GM23338 (cell line): Measurements from ENCODE around the gene OR10C1. TPM values are rescaled to one million over a fixed set of nuclear protein-coding genes. Genes with fewer than 3 reads are reported as not detected.

ENCODE experiments used
- ATAC-seq: fragments of 200-7000 bp; cut with Tn5 transposase; 3 replicates; pipeline ENCODE4 v1.9.1; 2020
- DNase-seq: peaks from one replicate; pipeline ENCODE4 v3.0.0-alpha.2; 2015; ENCODE audit warnings: low spot score
- H2AFZ ChIP-seq: fragments of 200-600 bp; sonication (generic); 2 replicates; pipeline ENCODE4 v1.8.0; 2016; ENCODE audit warnings: antibody characterized with exemption, mild to moderate bottlenecking, moderate library complexity
- H3F3A ChIP-seq: fragments of 200-600 bp; sonication (generic); replicated peaks from 2 replicates; pipeline ENCODE4 v1.8.0; 2017; ENCODE audit warnings: antibody characterized with exemption, mixed run types, low read depth
- H3K27ac ChIP-seq: fragments of 200-600 bp; sonication (generic); 2 replicates; pipeline ENCODE4 v1.6.1; 2016; ENCODE audit warnings: low read depth
- H3K27me3 ChIP-seq: fragments of 200-600 bp; sonication (generic); 2 replicates; pipeline ENCODE4 v1.8.0; 2016; ENCODE audit warnings: mild to moderate bottlenecking, mixed run types, moderate library complexity; ENCODE audit not compliant: insufficient read depth
- H3K36me3 ChIP-seq: fragments of 200-600 bp; sonication (generic); 2 replicates; pipeline ENCODE4 v1.8.0; 2016; ENCODE audit warnings: mild to moderate bottlenecking; ENCODE audit not compliant: insufficient read depth
- H3K4me1 ChIP-seq: fragments of 200-600 bp; sonication (generic); 2 replicates; pipeline ENCODE4 v1.8.0; 2016; ENCODE audit warnings: mild to moderate bottlenecking, moderate library complexity; ENCODE audit not compliant: insufficient read depth
- H3K4me2 ChIP-seq: fragments of 200-600 bp; sonication (generic); 2 replicates; pipeline ENCODE4 v1.7.1; 2017; ENCODE audit warnings: mixed run types
- H3K4me3 ChIP-seq: fragments of 200-600 bp; sonication (generic); 2 replicates; pipeline ENCODE4 v1.6.1; 2016; ENCODE audit warnings: mixed run types
- H3K79me2 ChIP-seq: fragments of 200-600 bp; sonication (generic); replicated peaks from 2 replicates; pipeline ENCODE4 v1.8.0; 2017; ENCODE audit warnings: mild to moderate bottlenecking; ENCODE audit not compliant: insufficient read depth
- H3K9me2 ChIP-seq: fragments of 200-600 bp; sonication (generic); 2 replicates; pipeline ENCODE4 v1.8.0; 2017; ENCODE audit not compliant: insufficient read depth
- H4K20me1 ChIP-seq: fragments of 200-600 bp; sonication (generic); replicated peaks from 2 replicates; pipeline ENCODE4 v1.8.0; 2017; ENCODE audit warnings: mild to moderate bottlenecking; ENCODE audit not compliant: insufficient read depth
- H3K27ac Mint-ChIP-seq: 2 replicates; pipeline ENCODE4 v1.8.0; 2020; ENCODE audit warnings: inconsistent platforms, mild to moderate bottlenecking, moderate library complexity, mixed read lengths
- H3K27me3 Mint-ChIP-seq: 3 replicates; pipeline ENCODE4 v1.8.0; 2022; ENCODE audit warnings: low read depth, mild to moderate bottlenecking, moderate library complexity, mixed read lengths, inconsistent platforms; ENCODE audit not compliant: insufficient read depth, poor library complexity
- H3K36me3 Mint-ChIP-seq: 3 replicates; pipeline ENCODE4 v1.8.0; 2021; ENCODE audit warnings: low read depth, mild to moderate bottlenecking, inconsistent platforms, moderate library complexity, mixed read lengths
- H3K4me1 Mint-ChIP-seq: 3 replicates; pipeline ENCODE4 v1.8.0; 2020; ENCODE audit warnings: mild to moderate bottlenecking, inconsistent platforms, mixed read lengths
- H3K4me3 Mint-ChIP-seq: 3 replicates; pipeline ENCODE4 v1.8.0; 2021; ENCODE audit warnings: moderate library complexity, mild to moderate bottlenecking, inconsistent platforms, mixed read lengths
- H3K9me3 Mint-ChIP-seq: 3 replicates; pipeline ENCODE4 v1.8.0; 2020; ENCODE audit warnings: moderate library complexity, mild to moderate bottlenecking, inconsistent platforms, mixed read lengths
- CREB1 ChIP-seq: fragments of 250-450 bp; sonication (Bioruptor Pico); IDR thresholded peaks from 2 replicates; pipeline ENCODE4 v1.5.0; 2020; ENCODE audit warnings: low read depth, mild to moderate bottlenecking, moderate library complexity
- CTCF ChIP-seq, 2 experiments: fragments of 200-600 bp in 1 of 2; sonication (generic) in 1 of 2; conservative IDR thresholded peaks; 2 replicates each; pipeline versions ENCODE4 v1.5.1 to v1.6.1; 2016 to 2017; ENCODE audit warnings: antibody characterized with exemption in 2 of 2, low read depth in 2 of 2, mild to moderate bottlenecking in 2 of 2, moderate library complexity in 1 of 2
- ETS1 ChIP-seq: IDR thresholded peaks from 2 replicates; pipeline ENCODE4 v1.6.1; 2016; ENCODE audit warnings: antibody characterized with exemption
- EZH2 ChIP-seq: fragments of 200-600 bp; sonication (generic); IDR thresholded peaks from one replicate; pipeline ENCODE4 v1.8.0; 2017; ENCODE audit warnings: antibody characterized with exemption, mild to moderate bottlenecking, low read depth; ENCODE audit not compliant: unreplicated experiment
- EZH2phosphoT487 ChIP-seq: fragments of 200-600 bp; sonication (generic); IDR thresholded peaks from one replicate; pipeline ENCODE4 v1.8.1; 2018; ENCODE audit warnings: antibody characterized with exemption; ENCODE audit not compliant: unreplicated experiment
- JUNB ChIP-seq: IDR thresholded peaks from one replicate; pipeline ENCODE4 v1.6.1; 2016; ENCODE audit warnings: antibody characterized with exemption; ENCODE audit not compliant: unreplicated experiment
- NANOG ChIP-seq: IDR thresholded peaks from 2 replicates; pipeline ENCODE4 v1.6.1; 2016; ENCODE audit warnings: antibody characterized with exemption, borderline replicate concordance
- POLR2AphosphoS5 ChIP-seq: IDR thresholded peaks from 2 replicates; pipeline ENCODE4 v1.6.1; 2016; ENCODE audit warnings: antibody characterized with exemption, low read depth
- STAT1 ChIP-seq: IDR thresholded peaks from one replicate; pipeline ENCODE4 v1.6.1; 2016; ENCODE audit warnings: antibody characterized with exemption; ENCODE audit not compliant: unreplicated experiment
- ZNF114 ChIP-seq: fragments of 250-450 bp; sonication (Bioruptor Pico); IDR thresholded peaks from 2 replicates; pipeline ENCODE4 v1.5.0; 2020; ENCODE audit warnings: mild to moderate bottlenecking, moderate library complexity
- ZNF331 ChIP-seq: fragments of 250-450 bp; sonication (Bioruptor Pico); IDR thresholded peaks from 2 replicates; pipeline ENCODE4 v1.5.0; 2020; ENCODE audit warnings: low read depth, mild to moderate bottlenecking, moderate library complexity
- polyA plus RNA-seq: library from polyadenylated mRNA; unstranded; fragments of >200 nt; fragmentation: Nextera tagmentation; extraction: Ambion mirVana; gene quantifications from 2 replicates; pipeline ENCODE4 v1.2.1, GENCODE V29; 2016
- total RNA-seq: library from RNA; depleted of rRNA; stranded (reverse); fragments of >200 nt; shearing (Covaris generic); gene quantifications from 2 replicates; pipeline ENCODE4 v1.2.3, GENCODE V29; 2014
- TF ChIP-seq, protein P1 (sequence below): fragments of 250-450 bp; sonication (Bioruptor Pico); IDR thresholded peaks from 2 replicates; pipeline ENCODE4 v1.5.0; 2020; ENCODE audit warnings: mild to moderate bottlenecking, moderate library complexity
- TF ChIP-seq, protein P2 (sequence below): IDR thresholded peaks from one replicate; pipeline ENCODE4 v1.6.1; 2018; ENCODE audit warnings: antibody characterized with exemption; ENCODE audit not compliant: unreplicated experiment

OR10C1 gene
- total and polyA plus RNA-seq, 2 experiments from 2014 or later: not detected

GRCh38 chr6:29424575-29424974, 14.5 kb upstream of the OR10C1 start:
- Histone ChIP-seq H2AFZ (no peak overlapping the region), H3K27me3 (no peaks in the 10 kb centered on the region), H4K20me1 (no peaks in the 10 kb centered on the region), H3K27ac (no peak overlapping the region), H3K36me3 (no peaks in the 10 kb centered on the region), H3K9me2 (no peaks in the 10 kb centered on the region), H3K4me1 (peaks cover 3% of the 10 kb centered on the region; the same call in 1 of the 2 replicates), H3K4me3 (no peak overlapping the region), H3K4me2 (no peak overlapping the region), H3K79me2 (no peaks in the 10 kb centered on the region), H3F3A (no peaks in the 10 kb centered on the region)
- Mint-ChIP-seq H3K4me1 (peaks cover 16% of the 10 kb centered on the region; the same call in 2 of the 3 replicates), H3K9me3 (no peaks in the 10 kb centered on the region), H3K27ac (no peak overlapping the region; the same call in 1 of the 2 replicates), H3K27me3 (peaks cover 2% of the 10 kb centered on the region), H3K4me3 (no peak overlapping the region), H3K36me3 (no peaks in the 10 kb centered on the region)
- no peak for ATAC-seq
- no peak for DNase-seq
- TF ChIP-seq EZH2phosphoT487 (no peak), EZH2 (no peak), ETS1 (no peak), NANOG (no peak), ZNF114 (CRISPR knock-in tag) (no peak), ZNF331 (CRISPR knock-in tag) (no peak), POLR2AphosphoS5 (no peak), JUNB (no peak), CTCF (conservative IDR thresholded peaks at IDR 0.05; ENCODE audit: low read depth in 2 of 2) (no peak), CREB1 (CRISPR knock-in tag) (no peak), STAT1 (no peak)
- TF ChIP-seq, protein P1, sequence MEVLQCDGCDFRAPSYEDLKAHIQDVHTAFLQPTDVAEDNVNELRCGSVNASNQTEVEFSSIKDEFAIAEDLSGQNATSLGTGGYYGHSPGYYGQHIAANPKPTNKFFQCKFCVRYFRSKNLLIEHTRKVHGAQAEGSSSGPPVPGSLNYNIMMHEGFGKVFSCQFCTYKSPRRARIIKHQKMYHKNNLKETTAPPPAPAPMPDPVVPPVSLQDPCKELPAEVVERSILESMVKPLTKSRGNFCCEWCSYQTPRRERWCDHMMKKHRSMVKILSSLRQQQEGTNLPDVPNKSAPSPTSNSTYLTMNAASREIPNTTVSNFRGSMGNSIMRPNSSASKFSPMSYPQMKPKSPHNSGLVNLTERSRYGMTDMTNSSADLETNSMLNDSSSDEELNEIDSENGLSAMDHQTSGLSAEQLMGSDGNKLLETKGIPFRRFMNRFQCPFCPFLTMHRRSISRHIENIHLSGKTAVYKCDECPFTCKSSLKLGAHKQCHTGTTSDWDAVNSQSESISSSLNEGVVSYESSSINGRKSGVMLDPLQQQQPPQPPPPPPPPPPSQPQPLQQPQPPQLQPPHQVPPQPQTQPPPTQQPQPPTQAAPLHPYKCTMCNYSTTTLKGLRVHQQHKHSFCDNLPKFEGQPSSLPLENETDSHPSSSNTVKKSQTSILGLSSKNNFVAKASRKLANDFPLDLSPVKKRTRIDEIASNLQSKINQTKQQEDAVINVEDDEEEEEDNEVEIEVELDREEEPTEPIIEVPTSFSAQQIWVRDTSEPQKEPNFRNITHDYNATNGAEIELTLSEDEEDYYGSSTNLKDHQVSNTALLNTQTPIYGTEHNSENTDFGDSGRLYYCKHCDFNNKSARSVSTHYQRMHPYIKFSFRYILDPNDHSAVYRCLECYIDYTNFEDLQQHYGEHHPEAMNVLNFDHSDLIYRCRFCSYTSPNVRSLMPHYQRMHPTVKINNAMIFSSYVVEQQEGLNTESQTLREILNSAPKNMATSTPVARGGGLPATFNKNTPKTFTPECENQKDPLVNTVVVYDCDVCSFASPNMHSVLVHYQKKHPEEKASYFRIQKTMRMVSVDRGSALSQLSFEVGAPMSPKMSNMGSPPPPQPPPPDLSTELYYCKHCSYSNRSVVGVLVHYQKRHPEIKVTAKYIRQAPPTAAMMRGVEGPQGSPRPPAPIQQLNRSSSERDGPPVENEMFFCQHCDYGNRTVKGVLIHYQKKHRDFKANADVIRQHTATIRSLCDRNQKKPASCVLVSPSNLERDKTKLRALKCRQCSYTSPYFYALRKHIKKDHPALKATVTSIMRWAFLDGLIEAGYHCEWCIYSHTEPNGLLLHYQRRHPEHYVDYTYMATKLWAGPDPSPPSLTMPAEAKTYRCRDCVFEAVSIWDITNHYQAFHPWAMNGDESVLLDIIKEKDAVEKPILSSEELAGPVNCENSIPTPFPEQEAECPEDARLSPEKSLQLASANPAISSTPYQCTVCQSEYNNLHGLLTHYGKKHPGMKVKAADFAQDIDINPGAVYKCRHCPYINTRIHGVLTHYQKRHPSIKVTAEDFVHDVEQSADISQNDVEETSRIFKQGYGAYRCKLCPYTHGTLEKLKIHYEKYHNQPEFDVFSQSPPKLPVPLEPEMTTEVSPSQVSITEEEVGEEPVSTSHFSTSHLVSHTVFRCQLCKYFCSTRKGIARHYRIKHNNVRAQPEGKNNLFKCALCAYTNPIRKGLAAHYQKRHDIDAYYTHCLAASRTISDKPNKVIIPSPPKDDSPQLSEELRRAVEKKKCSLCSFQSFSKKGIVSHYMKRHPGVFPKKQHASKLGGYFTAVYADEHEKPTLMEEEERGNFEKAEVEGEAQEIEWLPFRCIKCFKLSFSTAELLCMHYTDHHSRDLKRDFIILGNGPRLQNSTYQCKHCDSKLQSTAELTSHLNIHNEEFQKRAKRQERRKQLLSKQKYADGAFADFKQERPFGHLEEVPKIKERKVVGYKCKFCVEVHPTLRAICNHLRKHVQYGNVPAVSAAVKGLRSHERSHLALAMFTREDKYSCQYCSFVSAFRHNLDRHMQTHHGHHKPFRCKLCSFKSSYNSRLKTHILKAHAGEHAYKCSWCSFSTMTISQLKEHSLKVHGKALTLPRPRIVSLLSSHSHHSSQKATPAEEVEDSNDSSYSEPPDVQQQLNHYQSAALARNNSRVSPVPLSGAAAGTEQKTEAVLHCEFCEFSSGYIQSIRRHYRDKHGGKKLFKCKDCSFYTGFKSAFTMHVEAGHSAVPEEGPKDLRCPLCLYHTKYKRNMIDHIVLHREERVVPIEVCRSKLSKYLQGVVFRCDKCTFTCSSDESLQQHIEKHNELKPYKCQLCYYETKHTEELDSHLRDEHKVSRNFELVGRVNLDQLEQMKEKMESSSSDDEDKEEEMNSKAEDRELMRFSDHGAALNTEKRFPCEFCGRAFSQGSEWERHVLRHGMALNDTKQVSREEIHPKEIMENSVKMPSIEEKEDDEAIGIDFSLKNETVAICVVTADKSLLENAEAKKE (CRISPR knock-in tag): no peak
- TF ChIP-seq, protein P2, sequence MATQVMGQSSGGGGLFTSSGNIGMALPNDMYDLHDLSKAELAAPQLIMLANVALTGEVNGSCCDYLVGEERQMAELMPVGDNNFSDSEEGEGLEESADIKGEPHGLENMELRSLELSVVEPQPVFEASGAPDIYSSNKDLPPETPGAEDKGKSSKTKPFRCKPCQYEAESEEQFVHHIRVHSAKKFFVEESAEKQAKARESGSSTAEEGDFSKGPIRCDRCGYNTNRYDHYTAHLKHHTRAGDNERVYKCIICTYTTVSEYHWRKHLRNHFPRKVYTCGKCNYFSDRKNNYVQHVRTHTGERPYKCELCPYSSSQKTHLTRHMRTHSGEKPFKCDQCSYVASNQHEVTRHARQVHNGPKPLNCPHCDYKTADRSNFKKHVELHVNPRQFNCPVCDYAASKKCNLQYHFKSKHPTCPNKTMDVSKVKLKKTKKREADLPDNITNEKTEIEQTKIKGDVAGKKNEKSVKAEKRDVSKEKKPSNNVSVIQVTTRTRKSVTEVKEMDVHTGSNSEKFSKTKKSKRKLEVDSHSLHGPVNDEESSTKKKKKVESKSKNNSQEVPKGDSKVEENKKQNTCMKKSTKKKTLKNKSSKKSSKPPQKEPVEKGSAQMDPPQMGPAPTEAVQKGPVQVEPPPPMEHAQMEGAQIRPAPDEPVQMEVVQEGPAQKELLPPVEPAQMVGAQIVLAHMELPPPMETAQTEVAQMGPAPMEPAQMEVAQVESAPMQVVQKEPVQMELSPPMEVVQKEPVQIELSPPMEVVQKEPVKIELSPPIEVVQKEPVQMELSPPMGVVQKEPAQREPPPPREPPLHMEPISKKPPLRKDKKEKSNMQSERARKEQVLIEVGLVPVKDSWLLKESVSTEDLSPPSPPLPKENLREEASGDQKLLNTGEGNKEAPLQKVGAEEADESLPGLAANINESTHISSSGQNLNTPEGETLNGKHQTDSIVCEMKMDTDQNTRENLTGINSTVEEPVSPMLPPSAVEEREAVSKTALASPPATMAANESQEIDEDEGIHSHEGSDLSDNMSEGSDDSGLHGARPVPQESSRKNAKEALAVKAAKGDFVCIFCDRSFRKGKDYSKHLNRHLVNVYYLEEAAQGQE: no peak
